Activated gamma-delta T cell treated with Interleukin-2 at 50 U/mL for 16 hours (primary cell): ENCODE measurements around the gene GPR87.

ENCODE experiments used
- DNase-seq: peaks from one replicate; pipeline ENCODE4 v3.0.0-alpha.2; 2020

The GPR87 gene

GRCh38 chr3:151315136-151315535 is 1.5 kb downstream of the GPR87 start:
- no peak for DNase-seq

GRCh38 chr3:151314593-151314992 is 2.0 kb downstream of the GPR87 start:
- no peak for DNase-seq

GRCh38 chr3:151314137-151314536 is 2.5 kb downstream of the GPR87 start:
- no peak for DNase-seq

GRCh38 chr3:151312972-151313371 is 3.6 kb downstream of the GPR87 start:
- DNase-seq, result no peak

GRCh38 chr3:151309566-151309965 is 7.1 kb downstream of the GPR87 start:
- no peak for DNase-seq

GRCh38 chr3:151307583-151308488 is 8.8 kb downstream of the GPR87 start:
- DNase-seq, result no peak

GRCh38 chr3:151307131-151307530 is 9.5 kb downstream of the GPR87 start:
- DNase-seq, result no peak

- no peak for DNase-seq
Measured at GRCh38 chr3:151306168-151306810, 10.3 kb downstream of the GPR87 start.

GRCh38 chr3:151305775-151306151 is 10.9 kb downstream of the GPR87 start:
- DNase-seq, result no peak

GRCh38 chr3:151305060-151305774 is 11.4 kb downstream of the GPR87 start:
- no peak for DNase-seq

- DNase-seq, result no peak
Measured at GRCh38 chr3:151303751-151304150, 12.9 kb downstream of the GPR87 start.

- no peak for DNase-seq
Measured at GRCh38 chr3:151301787-151302186, 14.8 kb downstream of the GPR87 start.

GRCh38 chr3:151300539-151300938 is 16.1 kb downstream of the GPR87 start:
- DNase-seq, result no peak

- DNase-seq, result no peak
Measured at GRCh38 chr3:151299006-151299405, 17.6 kb downstream of the GPR87 start.

GRCh38 chr3:151297429-151297828 is 19.2 kb downstream of the GPR87 start:
- no peak for DNase-seq

GRCh38 chr3:151296226-151296625 is 20.4 kb downstream of the GPR87 start:
- no peak for DNase-seq

GRCh38 chr3:151293127-151293526 is 23.5 kb downstream of the GPR87 start:
- DNase-seq, result no peak

GRCh38 chr3:151290673-151291072 is 25.9 kb downstream of the GPR87 start:
- DNase-seq, result no peak

GRCh38 chr3:151289445-151289844 is 27.2 kb downstream of the GPR87 start:
- DNase-seq, result no peak

- DNase-seq, result no peak
Measured at GRCh38 chr3:151285940-151286339, 30.7 kb downstream of the GPR87 start.

- no peak for DNase-seq
Measured at GRCh38 chr3:151283907-151284461, 32.6 kb downstream of the GPR87 start.

GRCh38 chr3:151283387-151283786 is 33.2 kb downstream of the GPR87 start:
- no peak for DNase-seq

GRCh38 chr3:151282921-151283320 is 33.7 kb downstream of the GPR87 start:
- no peak for DNase-seq
